Pons (tissue), 1 donor: ENCODE measurements around the gene ZBTB7C.

Experiments
- DNase-seq: peaks from one replicate; pipeline ENCODE4 v3.0.0-alpha.2; 2016; ENCODE audit warnings: low spot score

The ZBTB7C gene

DNA sequence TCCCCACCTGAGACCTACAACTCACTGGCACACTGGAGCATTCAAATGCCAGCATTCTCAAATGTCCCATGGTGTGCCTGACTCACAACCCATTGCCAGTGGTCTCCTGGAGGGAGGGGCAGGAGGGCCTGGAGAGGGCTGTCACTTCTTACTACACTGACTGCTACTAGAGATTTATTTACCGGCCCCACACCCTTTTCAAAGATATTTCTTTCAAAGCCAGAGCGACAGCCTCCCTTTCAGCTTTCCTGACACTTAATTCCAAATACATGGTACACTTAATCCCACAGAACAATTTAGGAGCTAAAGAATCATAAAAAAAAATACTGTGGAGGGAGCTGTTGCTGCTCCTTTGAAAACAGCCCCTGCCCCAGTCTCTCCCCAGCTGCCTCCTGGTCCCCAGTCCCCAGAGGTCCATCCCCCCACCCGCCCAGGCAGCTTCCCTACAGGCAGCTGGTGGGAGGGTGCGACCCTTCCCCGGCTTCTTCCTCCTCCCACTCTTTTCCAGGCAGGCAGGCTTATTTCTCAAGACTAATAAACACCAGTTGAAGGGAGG is 349.6 kb downstream of the ZBTB7C start:
- DNase-seq: no peak

DNA sequence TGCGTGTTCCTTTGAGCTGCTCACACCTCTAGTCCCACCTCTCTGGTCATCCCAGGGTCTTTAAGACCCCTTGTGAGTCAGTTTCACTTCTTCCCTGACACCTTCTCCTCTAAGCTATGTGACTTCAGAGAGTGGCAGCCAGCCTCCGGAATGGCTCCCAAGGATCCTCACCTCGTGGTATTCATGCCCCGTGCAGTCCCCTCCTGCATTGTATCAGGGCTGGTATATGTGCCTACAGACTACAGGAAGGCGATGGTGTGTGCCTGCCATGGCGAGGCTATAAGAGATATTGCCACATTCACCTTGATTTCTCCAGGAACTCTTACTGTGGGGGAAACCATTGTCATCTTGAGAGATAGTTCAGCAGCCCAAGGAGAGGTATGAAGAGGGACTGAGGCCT is 350.7 kb downstream of the ZBTB7C start:
- no peak for DNase-seq

DNA sequence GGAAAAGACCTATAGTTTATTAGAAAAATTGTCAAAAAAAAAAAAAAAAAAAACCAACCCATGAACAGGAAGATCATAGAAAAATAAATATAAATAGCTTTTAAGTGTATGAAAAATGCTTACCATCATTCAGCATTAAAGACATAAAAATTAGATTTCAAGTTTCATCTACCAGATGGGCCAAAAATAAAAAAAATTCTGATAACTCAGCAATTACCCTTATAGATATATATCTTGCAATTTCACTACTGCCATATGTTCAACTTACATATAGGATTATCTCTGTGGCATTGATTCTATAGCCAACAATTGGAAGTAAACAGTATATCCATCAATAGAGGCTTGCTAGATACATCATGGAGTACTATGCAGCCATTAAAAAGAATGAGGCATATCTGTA is 352.2 kb downstream of the ZBTB7C start:
- DNase-seq: no peak

DNA sequence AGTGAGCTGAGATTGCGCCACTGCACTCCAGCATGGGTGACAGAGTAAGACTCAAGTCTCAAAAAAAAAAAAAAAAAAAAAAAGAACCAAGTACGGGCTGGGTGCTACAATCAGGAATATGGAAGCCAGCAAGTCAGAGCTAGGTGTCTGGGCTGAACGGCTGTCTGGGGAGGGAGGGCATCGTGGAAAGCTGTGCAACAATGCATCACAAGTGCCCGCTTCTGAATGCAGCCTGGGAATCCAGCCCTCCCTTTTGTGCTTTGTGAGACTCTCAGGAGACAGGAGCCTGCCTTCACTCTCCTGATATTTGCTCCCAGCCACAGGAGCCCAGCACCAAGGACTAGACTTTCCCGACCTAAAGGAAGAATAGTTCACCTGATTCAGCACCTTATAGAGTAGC is 353.8 kb downstream of the ZBTB7C start:
- DNase-seq: no peak

DNA sequence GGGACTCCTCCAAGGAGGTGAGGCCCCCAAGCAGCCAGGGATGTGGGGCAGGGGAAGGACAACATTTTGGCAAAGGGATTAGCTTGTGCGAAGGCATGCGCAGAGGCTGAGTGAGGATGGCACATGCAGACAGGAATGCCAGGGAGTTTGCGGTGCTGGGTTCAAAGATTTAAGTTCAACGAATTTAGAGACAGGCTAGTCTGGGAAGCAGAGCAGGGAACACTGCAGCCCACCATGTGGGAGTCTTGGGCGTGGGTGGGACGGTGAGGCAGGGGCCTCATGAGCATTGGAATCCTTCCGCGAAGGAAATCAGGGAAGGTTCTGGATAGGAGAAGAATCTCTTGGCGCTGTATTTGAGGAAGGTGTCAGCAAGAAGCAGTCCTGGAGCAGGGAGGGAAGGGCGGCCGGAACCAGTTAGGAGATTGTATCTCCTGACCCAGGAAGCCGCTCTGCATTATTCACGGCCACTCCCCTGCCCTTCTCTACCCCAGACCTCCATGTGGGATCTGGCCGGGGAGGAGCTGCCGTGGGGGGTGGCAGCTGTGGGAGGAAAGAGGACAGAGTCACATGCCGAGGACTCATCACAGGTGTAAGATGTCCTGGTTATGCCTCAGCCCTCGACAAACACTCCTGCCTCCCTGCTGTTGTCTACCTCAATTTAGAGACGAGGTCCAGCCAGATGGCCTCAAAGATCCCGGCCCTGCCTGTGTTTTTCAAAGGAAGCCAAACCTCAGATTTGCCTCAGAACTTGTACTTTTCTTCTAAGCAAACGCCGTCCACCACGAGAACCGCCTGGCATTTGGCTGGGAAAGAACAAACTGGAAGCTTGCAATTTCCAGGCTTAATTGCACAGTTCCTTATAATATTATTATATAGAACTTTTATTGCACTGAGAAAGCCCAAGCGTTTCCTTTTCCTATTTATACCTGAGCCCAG is 355.0 kb downstream of the ZBTB7C start:
- no peak for DNase-seq

DNA sequence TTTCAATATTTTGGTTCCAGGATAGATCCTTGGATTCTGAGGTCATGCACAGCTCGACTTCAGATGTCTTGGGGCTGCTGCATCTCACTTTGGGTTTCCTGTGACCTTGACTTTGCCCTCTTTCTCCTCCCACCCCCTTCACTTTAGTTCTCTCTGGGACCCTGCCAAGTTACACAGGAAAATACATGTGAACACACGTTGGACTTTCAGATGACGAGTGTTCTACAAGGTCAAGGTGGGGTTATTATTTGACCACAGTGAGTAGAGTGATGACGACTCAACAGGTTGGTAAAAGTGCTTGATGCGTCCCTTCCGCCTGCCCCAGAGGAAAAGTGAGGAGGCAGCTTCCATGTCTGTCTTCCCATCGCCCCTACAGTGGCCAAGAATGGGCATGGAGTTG is 356.3 kb downstream of the ZBTB7C start:
- no peak for DNase-seq

DNA sequence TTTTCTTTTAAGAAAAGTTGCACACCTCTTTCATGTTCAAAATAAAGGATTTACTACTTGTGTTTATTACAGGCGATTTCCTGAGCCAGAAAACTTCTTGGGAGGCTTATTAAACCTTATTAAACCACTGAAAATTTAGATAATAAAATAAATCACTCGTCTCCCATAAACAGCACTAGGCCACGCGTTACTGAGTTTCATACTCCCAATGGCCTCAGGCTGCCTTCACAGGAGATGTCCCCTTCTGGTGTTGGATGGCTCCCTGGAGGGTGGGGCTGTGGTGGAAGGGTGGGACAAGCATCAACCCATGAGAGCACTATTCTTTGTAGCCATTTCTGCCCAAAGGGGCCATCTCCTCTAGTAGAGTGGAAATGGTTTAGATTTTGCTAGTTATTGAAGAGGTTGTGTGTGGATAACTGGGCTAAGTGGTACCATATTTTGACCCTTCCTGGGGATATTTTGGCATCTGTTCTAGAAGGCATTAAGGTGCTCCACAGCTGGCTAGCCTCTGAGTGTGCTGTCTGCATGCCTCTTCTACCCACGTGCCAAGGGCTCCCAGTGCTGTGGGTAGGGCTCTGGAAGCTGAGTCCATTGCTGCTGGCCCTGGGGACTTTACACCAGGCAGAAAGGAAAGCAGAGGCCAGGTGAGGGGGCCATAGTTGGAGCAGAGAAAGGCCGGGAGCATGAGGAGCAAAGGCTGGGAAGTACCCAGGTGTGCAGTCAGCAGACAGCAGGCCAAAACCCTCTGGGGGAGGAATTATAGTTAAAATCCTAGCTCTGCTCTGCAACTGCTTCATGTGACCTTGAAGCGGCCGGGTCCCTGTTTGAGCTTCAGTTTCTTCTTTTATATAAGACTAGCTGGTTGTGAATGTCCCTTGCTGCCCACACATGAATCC is 357.0 kb downstream of the ZBTB7C start:
- no peak for DNase-seq

DNA sequence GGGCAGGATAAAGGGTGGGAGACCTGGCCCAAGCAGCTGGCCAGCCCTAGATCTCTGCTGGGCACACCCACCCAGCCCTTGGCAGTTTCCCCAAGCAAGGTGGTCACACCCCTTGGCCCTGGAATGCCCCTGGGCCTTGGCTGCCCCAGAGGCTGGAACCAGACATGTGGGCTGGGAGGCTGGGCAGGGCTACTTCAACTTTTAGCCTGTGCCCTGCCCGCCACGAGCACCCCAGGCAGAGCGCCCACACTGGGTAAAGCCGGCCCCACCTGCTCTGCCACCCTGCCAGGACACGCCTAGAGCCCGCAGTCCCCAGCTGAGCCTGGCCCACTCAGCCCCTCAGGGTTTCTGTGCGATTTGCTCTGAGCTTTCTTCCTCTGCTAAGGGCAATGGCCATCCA is 359.0 kb downstream of the ZBTB7C start:
- no peak for DNase-seq

DNA sequence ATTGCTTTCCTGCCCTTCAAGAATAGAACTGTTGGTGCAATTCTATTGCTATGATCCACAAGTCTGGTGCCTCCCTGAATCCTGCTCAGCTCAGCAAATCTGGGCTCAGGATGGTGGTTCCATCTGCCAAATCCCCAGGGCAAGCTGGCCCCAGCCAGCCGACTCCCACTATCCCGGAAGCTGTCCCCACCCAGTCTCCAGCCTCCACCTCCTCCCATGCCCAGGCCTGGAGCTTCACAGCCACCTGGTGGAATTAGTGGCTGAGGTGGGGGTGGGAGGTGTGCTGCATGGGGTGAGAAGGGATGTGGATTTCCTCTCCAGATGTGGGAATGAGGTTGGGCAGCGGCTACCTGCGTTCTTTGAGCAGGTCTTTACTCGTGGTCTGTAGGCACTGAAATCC is 359.4 kb downstream of the ZBTB7C start:
- no peak for DNase-seq

DNA sequence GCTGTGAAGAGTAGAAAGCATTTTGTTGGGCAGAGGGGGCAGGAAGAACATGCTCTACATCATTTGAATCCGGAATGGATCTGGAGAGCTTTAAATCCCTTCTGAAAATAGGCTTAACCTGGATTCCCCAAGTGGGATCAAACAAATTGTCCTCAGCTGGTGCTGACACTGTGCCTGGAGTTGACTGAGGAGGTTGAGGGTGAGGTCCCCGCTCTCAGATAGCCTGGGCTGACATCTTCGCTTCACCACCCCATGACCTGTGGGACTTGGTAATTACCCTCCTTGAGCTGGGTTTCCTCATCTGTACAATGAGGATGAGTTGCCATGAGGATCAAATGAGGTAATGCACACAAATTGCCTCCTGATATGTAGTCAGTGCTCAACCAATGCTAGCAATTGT is 360.9 kb downstream of the ZBTB7C start:
- no peak for DNase-seq

DNA sequence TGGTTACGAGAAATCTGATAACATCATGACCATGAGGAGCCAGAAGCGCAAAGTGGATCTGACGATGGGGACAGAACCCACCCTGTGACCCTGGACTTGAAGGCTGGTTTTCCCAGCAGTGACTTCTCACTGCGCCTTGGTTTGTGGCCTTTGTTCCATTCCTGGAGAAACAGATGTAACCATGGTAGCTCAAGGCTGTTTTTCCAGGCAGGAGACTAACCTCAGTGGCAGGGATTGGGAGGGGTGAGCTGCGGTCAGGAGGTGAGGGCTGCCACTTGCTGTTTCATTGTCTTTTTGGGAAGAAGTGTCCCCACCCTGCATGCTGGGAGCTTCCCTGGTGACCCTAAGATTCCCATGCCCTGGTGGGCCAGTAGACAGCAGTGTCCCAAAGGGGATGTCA is 362.3 kb downstream of the ZBTB7C start:
- DNase-seq: no peak

DNA sequence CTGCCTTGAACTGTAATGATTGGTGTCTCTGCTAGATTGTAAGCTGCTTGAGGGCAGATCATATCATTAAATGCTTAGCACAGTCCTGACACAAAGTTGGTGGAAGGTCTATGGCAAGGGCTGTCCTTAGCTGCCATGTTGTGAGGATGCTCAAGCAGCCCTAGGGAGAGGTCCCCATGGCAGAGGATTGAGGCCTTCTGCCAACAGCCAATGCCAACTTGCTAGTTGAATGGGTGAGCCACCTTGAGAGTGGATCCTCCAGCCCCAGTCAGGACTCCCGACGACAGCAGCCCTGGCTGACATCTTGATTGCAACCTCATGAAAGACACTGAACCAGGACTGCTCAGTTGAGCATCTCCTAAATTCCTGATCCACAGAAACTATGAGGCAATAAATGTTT is 363.4 kb downstream of the ZBTB7C start:
- no peak for DNase-seq

DNA sequence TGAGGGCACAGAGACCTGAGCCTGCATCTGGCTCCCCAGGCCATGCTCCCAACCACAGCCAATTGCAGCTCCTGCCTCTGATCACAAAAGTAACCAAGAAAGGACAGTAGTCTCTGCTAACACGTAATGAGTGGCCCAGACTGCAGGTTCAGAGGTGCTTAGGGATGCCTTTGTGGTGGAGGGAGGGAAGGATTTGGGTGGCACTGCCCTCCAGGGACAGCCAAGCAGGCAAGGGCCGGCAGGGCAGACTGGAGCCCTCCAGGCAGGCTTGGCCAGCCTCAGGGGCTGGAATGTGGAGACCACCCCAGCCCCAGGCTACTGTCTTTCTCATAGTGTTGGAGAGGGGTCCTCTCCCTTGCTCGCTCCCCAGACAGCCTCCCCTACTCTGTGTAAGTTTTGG is 364.2 kb downstream of the ZBTB7C start:
- DNase-seq: no peak

DNA sequence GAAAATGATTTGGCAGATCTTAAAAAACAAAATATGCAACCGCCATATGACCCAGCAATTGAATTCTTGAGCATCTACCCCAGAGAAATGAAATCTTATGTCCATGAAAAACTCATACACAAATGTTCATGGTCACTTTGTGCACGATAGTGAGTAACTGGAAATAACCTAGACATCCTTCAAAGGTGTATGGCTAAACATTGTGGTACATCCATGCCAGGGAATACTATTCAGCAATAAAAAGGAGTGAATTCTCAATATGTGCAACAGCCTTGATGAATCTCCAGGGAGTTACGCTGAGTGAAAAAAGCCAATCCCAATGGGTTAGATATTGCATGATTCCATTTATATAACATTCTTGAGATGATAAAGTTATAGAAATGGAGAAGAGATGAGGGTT is 366.0 kb downstream of the ZBTB7C start:
- no peak for DNase-seq

DNA sequence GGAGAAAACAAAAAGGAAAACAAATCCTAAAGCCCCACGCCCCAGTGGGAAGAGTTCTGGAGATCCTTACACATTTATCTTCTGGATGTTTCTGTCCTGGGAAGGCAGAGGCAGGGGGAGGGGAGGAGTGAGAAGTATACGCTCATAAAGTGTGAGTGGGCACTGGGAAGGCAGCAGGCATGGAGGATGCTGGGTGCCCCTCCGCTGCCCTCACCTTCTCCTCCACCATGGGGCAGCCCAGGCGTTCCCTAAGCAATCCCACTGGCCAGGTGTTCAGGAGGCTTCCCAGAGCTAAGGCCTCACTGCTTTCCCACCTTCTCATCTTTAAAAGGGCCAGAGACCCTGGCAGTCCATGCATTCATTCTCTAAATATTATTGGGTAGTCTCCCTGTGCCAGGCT is 366.8 kb downstream of the ZBTB7C start:
- no peak for DNase-seq

DNA sequence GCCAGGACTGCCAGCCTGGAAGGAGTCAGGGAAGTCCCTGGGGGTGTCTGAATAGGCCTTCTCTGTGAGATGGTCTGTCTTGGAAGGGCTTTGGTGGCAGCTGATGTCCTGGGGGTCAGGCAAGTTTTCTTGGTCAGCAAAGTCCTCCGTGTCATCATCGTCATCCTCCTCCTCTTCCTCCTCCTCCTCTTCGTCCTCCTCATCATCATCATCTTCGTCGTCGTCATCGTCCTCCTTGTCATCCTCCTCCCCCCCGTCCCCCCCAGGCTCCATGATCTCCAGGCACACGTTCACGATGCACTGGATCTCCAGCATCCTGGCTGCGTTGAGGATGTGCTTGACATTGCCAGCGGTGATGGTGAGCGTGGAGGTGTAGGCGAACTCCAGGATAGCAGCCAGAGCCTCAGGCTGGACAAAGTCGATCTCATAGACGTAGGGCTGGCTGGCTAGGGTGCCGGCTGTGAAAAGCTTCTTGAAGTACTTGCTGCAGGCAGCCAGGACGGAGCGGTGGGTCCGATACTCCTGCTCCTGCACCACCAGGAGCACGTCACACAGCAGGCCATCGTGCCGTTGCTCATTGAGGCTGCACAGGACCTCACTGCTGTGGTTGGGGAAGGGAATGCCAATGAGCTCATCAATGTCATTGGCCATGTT is 368.6 kb downstream of the ZBTB7C start:
- no peak for DNase-seq

DNA sequence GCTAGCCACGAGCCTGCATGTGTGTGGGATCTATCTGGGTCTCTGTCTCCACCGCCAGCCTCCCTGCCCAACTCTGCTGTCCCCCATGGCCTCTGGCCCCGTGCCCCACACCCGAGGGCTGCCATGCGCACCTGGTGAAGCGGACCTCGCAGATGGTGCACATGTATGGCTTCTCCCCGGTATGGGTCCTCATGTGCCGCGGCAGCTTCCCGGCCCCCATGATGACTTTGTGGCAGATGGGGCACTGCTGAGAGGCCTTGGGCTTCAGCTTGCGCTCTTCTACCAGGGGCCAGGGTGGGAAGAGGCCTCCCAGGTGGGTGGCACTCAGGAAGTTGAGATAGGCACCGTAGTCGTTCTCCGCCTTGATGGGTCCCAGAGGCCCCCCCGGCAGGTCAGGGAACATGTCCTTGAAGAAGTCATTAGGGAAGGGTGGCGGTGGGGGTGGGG is 369.4 kb downstream of the ZBTB7C start:
- no peak for DNase-seq

DNA sequence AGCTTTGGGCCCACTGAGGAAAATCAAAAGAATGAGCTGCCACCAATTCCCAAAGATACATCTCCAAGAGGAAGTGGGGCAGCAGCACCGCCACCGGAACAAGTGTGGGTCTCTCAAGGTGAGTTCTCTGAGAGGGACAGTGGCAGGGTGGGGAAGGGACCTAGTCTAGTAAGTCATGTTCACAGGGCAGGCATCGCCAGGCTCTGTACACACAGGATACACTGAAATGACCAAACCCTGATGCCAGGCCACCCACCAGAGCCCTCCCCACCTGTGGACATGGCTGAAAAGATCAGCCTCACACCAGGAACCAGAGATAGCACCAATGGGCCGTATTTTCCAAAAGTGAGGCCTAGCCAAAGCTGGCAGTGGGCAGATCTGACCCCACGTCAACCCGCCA is 370.5 kb downstream of the ZBTB7C start:
- DNase-seq: no peak

DNA sequence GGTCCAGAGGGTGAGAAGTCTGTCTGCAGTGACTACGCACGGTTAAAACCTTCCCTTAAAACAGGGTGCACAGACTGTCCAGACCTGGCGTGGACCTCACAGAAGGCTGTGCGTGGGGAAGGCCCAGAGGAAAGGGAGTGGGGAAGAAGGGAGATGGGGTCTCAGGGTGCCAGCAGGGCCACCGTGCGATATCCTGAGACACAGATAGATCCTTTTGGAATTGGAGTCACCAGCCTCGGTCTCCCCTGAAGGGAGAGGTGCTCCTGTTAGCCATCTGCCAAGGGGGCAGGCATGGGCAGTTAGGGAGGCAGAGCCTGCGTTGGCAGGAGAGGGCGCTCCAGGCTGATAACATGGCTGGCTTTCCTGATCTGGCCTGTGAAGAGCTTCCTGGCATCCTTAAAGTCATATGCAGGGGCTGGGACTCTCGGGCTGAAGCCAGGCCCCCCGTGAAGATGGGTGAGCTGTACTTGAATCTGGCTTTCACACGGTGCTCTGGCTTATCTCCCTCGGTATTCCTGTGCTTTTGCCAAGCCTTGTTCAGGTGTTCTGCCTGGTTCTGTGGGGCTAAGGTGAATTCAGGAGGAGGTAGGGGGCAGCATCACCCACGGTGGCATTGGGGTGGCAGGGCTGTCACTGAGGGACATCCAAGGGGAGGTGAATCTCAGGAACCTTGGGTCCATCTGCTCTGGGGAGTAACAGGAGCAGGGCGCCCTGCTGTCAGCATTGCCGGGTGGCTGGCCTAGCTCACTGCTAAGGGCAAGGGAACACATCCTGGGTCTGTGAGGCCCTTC is 371.5 kb downstream of the ZBTB7C start:
- no peak for DNase-seq

DNA sequence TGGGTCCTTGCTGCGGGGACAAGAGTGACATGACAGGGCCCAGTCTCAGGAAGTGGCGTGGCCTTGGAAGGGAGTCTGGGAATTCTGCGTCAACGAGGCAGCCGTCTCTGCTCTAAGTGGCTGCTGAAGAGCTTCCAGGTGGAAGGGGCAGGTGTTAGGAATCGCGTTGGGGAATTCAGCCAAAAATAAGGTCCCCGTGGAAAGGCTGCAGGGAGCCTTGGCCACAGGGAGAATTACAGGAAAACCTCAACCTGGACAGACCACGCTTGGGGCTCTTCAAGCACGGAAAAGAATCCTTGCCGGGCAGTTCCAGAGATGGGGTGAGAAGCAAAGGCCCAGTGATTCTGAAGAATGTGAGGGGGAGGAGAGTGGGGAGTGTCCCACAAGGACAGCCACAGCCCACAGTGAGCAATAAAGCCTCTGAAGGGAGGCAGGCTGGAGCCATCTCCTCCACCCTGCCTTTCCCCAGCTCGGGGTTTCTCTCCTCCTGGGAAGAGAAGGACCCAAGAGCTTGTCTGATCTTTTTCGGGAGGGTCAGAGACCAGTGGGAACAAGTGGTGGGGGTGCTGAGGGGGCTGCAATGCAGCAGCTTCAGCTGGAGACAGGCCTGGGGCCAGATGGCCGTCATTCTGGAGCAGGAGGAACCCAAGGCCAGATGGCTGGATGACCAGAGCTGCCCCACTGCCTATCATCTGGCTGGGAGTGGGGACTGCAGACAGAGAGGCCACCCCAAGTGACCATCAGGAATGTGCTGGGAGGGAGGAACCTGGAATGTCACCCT is 372.4 kb downstream of the ZBTB7C start:
- DNase-seq: no peak

DNA sequence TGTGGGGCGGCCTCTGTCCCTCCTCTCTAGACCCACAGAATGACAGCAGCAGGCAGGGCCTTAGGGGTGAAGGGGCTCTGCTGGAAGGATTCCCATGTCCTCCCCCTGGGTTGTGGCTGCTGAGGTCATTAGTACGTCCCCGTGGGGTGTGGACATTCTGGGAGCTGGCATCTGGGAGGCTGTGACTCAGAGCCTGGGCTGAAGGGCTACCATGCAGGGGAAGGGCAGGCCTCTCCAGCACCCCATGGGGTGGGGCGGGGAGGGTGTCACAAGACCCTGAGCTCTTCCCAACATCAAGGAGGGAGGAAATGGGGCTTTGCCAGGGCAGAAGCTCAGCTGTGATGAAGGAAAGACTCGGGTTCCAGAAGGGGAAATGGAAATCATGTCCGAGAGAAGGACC is 373.0 kb downstream of the ZBTB7C start:
- DNase-seq: no peak
